Bone marrow (tissue), 2 donors: ENCODE results near the gene DGKG.

ENCODE experiments used
- DNase-seq, 2 donors: peaks; one replicate each; lab custom pipeline; 2025; lab: John Stamatoyannopoulos, UW

DGKG gene

GRCh38 chr3:186239321-186239720, 122.7 kb downstream of the DGKG start:
- DNase-seq, result no peak

GRCh38 chr3:186237915-186238314, 124.1 kb downstream of the DGKG start:
- no peak for DNase-seq

GRCh38 chr3:186236357-186237020, 125.5 kb downstream of the DGKG start:
- no peak for DNase-seq

- DNase-seq, result no peak
These were observed 126.5 kb downstream of the DGKG start for GRCh38 chr3:186235554-186235953.

GRCh38 chr3:186234152-186234551, 127.9 kb downstream of the DGKG start:
- no peak for DNase-seq

- DNase-seq, result no peak
These were observed 135.6 kb downstream of the DGKG start for GRCh38 chr3:186226482-186226881.

GRCh38 chr3:186225603-186226002, 136.4 kb downstream of the DGKG start:
- DNase-seq, result no peak

- no peak for DNase-seq
These were observed 137.9 kb downstream of the DGKG start for GRCh38 chr3:186224041-186224610.

- DNase-seq, result no peak
These were observed 138.6 kb downstream of the DGKG start for GRCh38 chr3:186223476-186223875.

- no peak for DNase-seq
These were observed 140.2 kb downstream of the DGKG start for GRCh38 chr3:186221760-186222378.

GRCh38 chr3:186220911-186221645, 141.0 kb downstream of the DGKG start:
- DNase-seq, result no peak

GRCh38 chr3:186220365-186220764, 141.7 kb downstream of the DGKG start:
- no peak for DNase-seq

GRCh38 chr3:186219211-186219638, 142.8 kb downstream of the DGKG start:
- no peak for DNase-seq

GRCh38 chr3:186218421-186218820, 143.6 kb downstream of the DGKG start:
- DNase-seq, result no peak

- no peak for DNase-seq
These were observed 144.2 kb downstream of the DGKG start for GRCh38 chr3:186217820-186218164.

- DNase-seq, result no peak
These were observed 144.9 kb downstream of the DGKG start for GRCh38 chr3:186216900-186217819.

GRCh38 chr3:186214670-186215069, 147.4 kb downstream of the DGKG start:
- DNase-seq, result no peak

- DNase-seq, result no peak
These were observed 148.1 kb downstream of the DGKG start for GRCh38 chr3:186213946-186214345.

GRCh38 chr3:186212611-186213010, 149.4 kb downstream of the DGKG start:
- no peak for DNase-seq

GRCh38 chr3:186210852-186211500, 151.1 kb downstream of the DGKG start:
- no peak for DNase-seq
